PFSK-1 (cell line): ENCODE data around the gene CCDC85B.

Experiments used
- FOXP2 ChIP-seq: optimal IDR thresholded peaks from 2 replicates; pipeline ENCODE3; 2011; ENCODE audit warnings: borderline replicate concordance, control low read depth, inconsistent platforms; ENCODE audit not compliant: insufficient read depth; ENCODE audit errors: extremely low read length, extremely low read depth
- POLR2AphosphoS5 ChIP-seq: IDR thresholded peaks from 2 replicates; pipeline ENCODE4 v1.6.1; 2012; ENCODE audit warnings: low read depth, mild to moderate bottlenecking, control low read depth, low read length, moderate library complexity
- SIN3A ChIP-seq: IDR thresholded peaks from 2 replicates; pipeline ENCODE4 v1.6.1; 2012; ENCODE audit warnings: mild to moderate bottlenecking, low read length, moderate library complexity, borderline replicate concordance; ENCODE audit not compliant: insufficient read depth
- TAF1 ChIP-seq: IDR thresholded peaks from 2 replicates; pipeline ENCODE4 v1.6.1; 2012; ENCODE audit warnings: low read length, control low read depth, borderline replicate concordance; ENCODE audit not compliant: insufficient read depth
- TF ChIP-seq, protein P1 (sequence below), 2 experiments: IDR thresholded peaks; 2 replicates each; pipeline versions ENCODE4 v1.6.1 to v1.8.0; 2011 to 2012; ENCODE audit warnings: low read depth in 2 of 2, low read length in 2 of 2, control low read depth in 1 of 2, inconsistent platforms in 1 of 2, mild to moderate bottlenecking in 1 of 2, moderate library complexity in 1 of 2; ENCODE audit not compliant: insufficient read depth in 1 of 2

The CCDC85B gene

DNA sequence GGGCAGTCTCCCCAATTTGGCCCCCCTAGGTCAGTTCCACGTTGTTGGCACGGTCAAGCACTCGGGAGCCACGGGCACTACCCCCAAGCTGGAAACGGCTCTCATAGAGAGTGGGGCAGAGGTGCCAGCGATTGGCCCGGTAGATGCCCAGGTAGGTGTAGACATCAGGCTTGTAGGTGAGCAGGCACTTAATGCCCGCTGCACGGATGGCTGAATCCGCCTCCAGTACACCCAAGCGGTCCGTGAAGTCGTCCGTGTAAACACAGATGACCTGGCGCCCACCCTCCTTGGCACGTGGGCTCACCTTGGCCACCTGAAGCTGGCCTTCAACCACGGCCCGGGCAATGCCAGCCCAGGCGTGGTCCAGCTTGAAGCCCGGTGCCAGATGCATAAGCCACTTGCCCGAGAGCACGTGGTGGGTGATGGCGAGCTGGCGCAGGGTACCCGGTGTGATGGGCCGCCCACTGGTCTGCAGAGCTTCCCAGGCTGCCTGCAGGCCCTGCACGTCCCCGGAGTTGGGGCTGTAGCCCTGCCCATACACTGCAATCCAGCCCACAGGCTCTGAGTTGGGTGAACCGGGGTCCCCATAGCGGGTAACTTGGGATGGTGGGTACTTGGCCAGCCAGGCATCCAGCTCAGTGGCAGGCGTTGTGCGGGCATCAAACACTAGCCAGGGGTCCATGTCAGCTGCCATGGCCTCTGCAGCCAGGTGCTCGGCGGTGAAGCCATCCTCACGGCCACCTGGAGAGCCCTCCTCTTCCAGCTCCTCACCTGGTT is 27.1 kb downstream of the CCDC85B start:
- no peak for TF ChIP-seq FOXP2
- no peak for TF ChIP-seq TAF1
- TF ChIP-seq, protein P1, sequence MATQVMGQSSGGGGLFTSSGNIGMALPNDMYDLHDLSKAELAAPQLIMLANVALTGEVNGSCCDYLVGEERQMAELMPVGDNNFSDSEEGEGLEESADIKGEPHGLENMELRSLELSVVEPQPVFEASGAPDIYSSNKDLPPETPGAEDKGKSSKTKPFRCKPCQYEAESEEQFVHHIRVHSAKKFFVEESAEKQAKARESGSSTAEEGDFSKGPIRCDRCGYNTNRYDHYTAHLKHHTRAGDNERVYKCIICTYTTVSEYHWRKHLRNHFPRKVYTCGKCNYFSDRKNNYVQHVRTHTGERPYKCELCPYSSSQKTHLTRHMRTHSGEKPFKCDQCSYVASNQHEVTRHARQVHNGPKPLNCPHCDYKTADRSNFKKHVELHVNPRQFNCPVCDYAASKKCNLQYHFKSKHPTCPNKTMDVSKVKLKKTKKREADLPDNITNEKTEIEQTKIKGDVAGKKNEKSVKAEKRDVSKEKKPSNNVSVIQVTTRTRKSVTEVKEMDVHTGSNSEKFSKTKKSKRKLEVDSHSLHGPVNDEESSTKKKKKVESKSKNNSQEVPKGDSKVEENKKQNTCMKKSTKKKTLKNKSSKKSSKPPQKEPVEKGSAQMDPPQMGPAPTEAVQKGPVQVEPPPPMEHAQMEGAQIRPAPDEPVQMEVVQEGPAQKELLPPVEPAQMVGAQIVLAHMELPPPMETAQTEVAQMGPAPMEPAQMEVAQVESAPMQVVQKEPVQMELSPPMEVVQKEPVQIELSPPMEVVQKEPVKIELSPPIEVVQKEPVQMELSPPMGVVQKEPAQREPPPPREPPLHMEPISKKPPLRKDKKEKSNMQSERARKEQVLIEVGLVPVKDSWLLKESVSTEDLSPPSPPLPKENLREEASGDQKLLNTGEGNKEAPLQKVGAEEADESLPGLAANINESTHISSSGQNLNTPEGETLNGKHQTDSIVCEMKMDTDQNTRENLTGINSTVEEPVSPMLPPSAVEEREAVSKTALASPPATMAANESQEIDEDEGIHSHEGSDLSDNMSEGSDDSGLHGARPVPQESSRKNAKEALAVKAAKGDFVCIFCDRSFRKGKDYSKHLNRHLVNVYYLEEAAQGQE (IDR thresholded peaks at IDR 0.05; ENCODE audit: insufficient read depth in 1 of 2, low read depth in 2 of 2, low read length in 2 of 2) = no peak
- TF ChIP-seq SIN3A = no peak
- TF ChIP-seq POLR2AphosphoS5 = no peak

DNA sequence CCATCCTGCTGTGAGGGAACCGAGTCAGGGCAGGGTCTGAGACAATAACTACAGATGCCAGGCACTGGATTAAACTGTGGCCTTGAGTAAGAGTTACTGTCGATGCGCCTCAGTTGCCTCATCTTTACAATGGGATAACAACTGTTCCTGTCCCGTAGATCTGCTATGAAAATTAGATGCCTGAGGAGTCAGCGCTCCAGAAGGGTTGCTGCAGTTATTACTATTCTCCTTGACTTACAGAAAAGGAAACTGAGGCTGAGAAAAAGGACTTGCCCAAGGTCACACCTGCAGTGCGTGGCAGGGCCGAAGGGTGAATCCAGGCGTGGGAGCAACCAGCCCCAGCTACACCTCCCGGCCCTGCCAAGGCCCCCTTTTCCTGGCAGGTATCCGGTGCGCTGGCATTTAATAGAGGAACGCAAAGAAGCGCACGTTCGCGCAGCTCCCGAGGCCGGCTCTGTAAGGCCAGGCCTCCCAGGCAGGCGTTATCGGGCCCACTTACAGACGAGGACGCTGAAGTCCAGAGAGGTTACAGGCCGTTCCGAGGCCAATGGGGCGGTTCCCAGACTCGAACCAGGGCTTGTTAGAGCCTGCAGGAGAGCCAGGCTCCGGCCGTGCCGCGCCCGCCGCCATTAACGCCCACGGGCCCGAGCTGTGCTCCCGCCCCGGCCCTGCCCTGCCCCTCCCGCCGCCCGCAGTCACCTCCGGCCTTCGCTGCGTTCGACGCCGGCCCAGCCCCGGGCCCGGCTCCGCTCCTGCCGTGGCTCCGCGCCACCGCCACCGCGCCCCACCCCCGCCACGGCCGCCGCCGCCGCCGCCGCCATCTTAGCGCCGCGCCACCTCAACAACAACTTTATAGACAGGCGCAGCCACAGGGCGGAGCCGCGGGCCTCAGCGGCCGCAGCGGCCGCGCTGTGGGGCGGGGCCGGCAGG is 28.0 kb downstream of the CCDC85B start, which contains the start of gene C11orf68:
C11orf68 (minus strand) TSS at position 852 of the 930 bp plus-strand sequence; CDS start at position 821, 31 bp downstream.
- TF ChIP-seq FOXP2 (no peak), TAF1 (peak; percentile 70; the same call in 1 of the 2 replicates), SIN3A (peak; percentile 31; the same call in 1 of the 2 replicates)
- TF ChIP-seq, protein P1 (IDR thresholded peaks at IDR 0.05; ENCODE audit: insufficient read depth in 1 of 2, low read depth in 2 of 2, low read length in 2 of 2) = no peak

DNA sequence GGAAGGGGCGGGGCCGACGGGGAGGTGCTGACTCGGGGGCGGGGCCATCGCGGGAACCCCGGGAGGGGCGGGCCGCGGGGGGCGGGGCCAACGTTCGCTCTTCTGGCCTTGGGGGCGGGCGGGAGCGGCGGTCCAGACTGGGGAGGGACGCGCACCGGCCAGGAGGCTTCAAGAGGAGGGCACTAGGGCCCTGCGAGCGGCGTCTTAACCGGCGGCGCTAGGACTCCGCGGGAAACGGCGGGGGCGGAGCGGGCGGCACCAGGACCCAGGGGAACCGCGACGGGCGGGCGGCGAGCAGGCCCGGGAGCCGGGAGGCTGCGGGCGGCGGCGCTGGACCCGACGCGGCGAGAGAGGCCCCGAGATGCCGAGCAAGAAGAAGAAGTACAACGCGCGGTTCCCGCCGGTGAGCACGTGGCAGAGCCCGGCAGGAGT is 28.7 kb downstream of the CCDC85B start, which contains the start of gene DRAP1:
DRAP1 (plus strand) TSS at position 286 of the 432 bp plus-strand sequence; CDS start at position 362, 76 bp downstream.
- TF ChIP-seq FOXP2 = no peak
- TF ChIP-seq TAF1 = peak; percentile 80
- TF ChIP-seq POLR2AphosphoS5 = no peak
- TF ChIP-seq SIN3A = peak; percentile 92; the same call in 1 of the 2 replicates
- TF ChIP-seq, protein P1 (IDR thresholded peaks at IDR 0.05; ENCODE audit: insufficient read depth in 1 of 2, low read depth in 2 of 2, low read length in 2 of 2) = peak in 1 of 2 experiments; percentile 34; a peak in 1 of 4 replicates

DNA sequence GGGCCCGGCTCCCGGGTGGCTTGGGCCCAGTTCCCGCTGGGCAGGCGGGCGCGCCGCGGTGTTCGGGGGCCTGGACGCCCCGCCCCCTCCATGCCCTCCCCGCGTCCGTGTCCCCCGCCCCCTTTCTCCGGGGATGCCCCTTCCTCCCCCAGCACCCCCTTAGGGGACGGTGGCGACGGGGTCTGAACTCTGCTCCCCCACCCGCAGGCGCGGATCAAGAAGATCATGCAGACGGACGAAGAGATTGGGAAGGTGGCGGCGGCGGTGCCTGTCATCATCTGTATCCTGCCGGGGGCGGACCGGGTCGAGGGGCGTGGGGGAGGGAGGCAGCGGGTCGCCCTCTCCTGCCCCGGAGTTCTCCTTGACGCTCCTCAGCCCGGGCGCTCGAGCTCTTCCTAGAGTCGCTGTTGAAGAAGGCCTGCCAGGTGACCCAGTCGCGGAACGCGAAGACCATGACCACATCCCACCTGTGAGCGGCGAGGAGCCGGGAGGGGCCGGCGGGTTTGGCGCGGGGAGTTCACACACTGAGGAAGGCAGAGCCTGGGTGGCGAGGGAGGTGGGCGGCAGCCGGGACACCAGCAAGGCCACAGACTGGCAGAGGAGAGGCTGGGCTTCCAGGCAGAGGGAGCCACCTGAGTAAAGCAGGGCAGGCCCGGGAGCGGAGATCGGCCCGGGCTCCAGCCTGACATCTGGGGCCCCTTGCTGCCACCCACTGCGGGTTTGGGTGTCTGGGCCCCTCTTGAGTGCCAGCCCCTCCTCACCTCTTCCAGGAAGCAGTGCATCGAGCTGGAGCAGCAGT is 29.3 kb downstream of the CCDC85B start:
- no peak for TF ChIP-seq POLR2AphosphoS5
- TF ChIP-seq, protein P1 (IDR thresholded peaks at IDR 0.05; ENCODE audit: insufficient read depth in 1 of 2, low read depth in 2 of 2, low read length in 2 of 2) = no peak
- TF ChIP-seq TAF1 = no peak
- TF ChIP-seq FOXP2 = no peak
- TF ChIP-seq SIN3A = no peak; the same call in 1 of the 2 replicates
